ENCODE measurements around the gene RHOB.
A peak's percentile ranks its signal among the peaks of the same experiment; 100 is the strongest.

GRCh38 chr2:20465716-20466394 lies 19.0 kb downstream of the RHOB start:
- TF ChIP-seq CSDC2 (CRISPR knock-in tag; IDR thresholded peaks at IDR 0.05) (0 out of 2 replicates have a peak, but pooled peaks have one; percentile 21), POU6F1 (CRISPR knock-in tag; IDR thresholded peaks at IDR 0.05; ENCODE audit: borderline replicate concordance, low read depth) (no peak)

All from SK-N-SH treated with all-trans-retinoic acid at 6 μM for 48 hours (cell line).